Smooth muscle cell of the coronary artery (primary cell): ENCODE measurements around the gene TRAF1. TPM values are rescaled to one million over a fixed set of nuclear protein-coding genes. Genes with fewer than 3 reads are reported as not detected.

Source experiments
- total RNA-seq: library from RNA; depleted of rRNA; stranded (reverse); fragments of >200 nt; gene quantifications from 2 replicates; pipeline ENCODE4 v1.2.3, GENCODE V29; 2014; ENCODE audit warnings: low replicate concordance

TRAF1 gene, protein sequence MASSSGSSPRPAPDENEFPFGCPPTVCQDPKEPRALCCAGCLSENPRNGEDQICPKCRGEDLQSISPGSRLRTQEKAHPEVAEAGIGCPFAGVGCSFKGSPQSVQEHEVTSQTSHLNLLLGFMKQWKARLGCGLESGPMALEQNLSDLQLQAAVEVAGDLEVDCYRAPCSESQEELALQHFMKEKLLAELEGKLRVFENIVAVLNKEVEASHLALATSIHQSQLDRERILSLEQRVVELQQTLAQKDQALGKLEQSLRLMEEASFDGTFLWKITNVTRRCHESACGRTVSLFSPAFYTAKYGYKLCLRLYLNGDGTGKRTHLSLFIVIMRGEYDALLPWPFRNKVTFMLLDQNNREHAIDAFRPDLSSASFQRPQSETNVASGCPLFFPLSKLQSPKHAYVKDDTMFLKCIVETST
- 1.6 TPM in 2 replicates for total RNA-seq

DNA sequence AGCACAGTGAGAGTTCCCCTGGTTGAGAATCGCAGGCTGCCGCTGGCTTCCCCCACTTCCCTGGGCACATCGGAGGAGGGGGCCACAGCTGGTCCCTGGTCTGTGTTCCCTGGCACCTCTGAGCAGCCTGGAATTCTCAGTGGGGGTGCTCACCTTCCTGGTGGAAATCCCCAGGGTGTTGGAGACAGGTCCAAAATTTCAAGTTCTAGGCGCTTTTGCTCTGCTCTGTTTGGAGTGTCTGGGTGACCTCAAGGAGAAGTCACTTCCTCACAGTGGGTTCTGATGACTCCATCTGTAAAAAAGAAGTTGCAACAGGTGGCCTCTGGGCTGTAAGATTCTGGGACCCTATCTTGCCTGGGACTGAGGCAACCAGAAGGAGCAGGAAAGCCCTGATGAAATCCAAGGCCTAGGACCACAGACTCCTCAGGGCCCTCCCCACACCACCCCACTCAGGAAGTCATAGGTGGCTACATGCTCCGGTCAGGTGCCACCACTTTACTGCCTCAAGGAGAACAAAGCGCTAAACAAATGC, at the start of gene TRAF1:
Gene TRAF1, minus strand, starts transcription at position 400 of the 532 bp plus-strand sequence. CDS start 721 bp downstream, outside the sequence.

DNA sequence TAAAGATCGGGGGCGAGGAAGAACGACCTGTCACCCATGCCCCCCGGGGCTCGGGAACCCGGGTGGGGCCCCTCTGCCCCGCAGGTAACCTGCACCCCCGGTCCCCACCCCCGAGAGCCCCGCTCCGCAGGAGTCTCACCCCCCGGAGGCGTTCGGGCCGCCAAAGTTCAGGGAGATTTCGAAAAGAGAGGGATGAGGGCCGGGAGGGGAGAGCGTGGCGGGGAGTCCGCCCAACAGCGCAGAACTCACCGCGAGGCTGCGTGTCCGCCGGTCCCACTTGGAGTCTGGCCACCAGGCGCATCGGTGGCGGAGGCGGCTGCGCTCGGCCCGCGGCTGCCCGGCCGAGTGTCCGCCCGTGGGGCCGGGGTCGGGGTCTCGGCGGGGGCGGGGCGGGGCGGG, 49.8 kb downstream of the TRAF1 start, which contains the start of gene PHF19:
Gene PHF19, minus strand, starts transcription at position 347 of the 399 bp plus-strand sequence. CDS start 2,447 bp downstream, outside the sequence.

Other genes starting within 250 kb of the TRAF1 start
- 4.1 and 6.8 TPM in 2 replicates for gene MEGF9, start 212.3 kb downstream of the TRAF1 start, total RNA-seq
- 18.6 and 20.7 TPM in 2 replicates for gene FBXW2, start 133.4 kb downstream of the TRAF1 start, total RNA-seq
- gene PSMD5, start 83.9 kb downstream of the TRAF1 start, total RNA-seq: 7.7 and 18.1 TPM in 2 replicates
- gene PHF19, start 49.6 kb downstream of the TRAF1 start, total RNA-seq: 11.3 and 23.4 TPM in 2 replicates
- 2.2 and 3.7 TPM in 2 replicates for gene C5, start 123.5 kb upstream of the TRAF1 start, total RNA-seq
- 4.3 and 4.6 TPM in 2 replicates for gene CNTRL, start 148.2 kb upstream of the TRAF1 start, total RNA-seq